Femur (tissue), 1 donor: ENCODE results near the gene MACIR.
"Not testable (repeated sequence)": the region's sequence is repeated elsewhere in the genome, so short reads cannot be mapped to it uniquely, and the experiment has no call there.

ENCODE experiments used
- DNase-seq: peaks from one replicate; pipeline ENCODE4 v3.0.0-alpha.2; 2017

MACIR gene

DNA sequence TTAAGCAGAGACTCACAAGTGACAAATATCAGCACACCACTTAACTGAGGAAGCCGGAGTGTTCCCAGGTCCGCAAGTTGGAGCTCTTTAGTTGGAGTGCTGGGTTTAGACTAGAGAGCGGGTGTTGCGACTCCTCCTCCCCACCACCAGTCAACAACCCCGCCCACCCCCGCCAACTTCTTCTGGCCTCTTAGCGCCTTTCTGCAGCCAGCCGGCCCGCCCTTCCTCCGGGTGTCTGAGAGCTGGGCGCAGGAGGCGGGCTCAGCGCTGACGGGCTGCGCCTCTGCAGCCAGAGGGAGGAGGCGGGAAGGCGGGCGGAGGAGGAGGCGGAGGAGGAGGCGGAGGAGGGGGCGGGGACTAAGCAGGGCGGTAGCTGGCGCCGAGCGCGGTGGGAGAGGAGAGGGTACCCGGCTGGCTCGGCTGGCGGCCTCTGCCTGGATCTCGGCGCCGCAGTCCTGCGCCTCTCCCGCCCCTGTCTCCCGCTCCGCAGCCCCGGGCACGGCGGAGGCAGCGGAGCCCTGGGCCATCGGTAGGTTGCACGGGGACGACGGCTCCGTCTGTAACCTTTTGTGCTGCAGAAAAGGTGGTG lies at the start of gene MACIR:
Gene MACIR, plus strand, starts transcription at position 396 of the 589 bp plus-strand sequence. CDS start 17,157 bp downstream, outside the sequence.
- peak; percentile 98 for DNase-seq

- DNase-seq: no peak
Observed at GRCh38 chr5:103209065-103209464, 49.5 kb upstream of the MACIR start.

GRCh38 chr5:103210952-103211351 lies 47.6 kb upstream of the MACIR start:
- DNase-seq: no peak

GRCh38 chr5:103211576-103212561 lies 46.7 kb upstream of the MACIR start:
- DNase-seq: peak; percentile 25

DNA sequence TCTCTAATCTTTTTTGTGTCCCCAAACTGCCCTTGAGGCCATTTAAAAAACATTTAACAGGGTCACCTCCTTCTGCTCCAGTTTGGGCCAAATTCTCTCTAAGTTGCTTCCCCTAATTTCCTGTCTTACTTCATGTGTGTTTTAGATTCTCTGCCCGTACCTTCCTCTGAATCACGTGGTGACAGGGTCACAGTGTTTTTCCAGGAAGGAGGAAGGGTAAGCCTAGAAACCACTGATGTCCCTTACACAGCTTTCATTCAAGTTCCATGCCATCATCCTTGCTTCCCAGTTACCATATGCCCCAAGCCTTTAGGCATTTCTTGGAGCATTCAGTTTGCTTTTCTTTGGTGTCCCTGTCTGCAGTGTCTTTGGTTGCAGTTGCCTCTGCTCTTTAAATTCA lies 42.4 kb upstream of the MACIR start:
- no peak for DNase-seq

- DNase-seq: no peak
Observed at GRCh38 chr5:103216697-103217096, 41.9 kb upstream of the MACIR start.

DNA sequence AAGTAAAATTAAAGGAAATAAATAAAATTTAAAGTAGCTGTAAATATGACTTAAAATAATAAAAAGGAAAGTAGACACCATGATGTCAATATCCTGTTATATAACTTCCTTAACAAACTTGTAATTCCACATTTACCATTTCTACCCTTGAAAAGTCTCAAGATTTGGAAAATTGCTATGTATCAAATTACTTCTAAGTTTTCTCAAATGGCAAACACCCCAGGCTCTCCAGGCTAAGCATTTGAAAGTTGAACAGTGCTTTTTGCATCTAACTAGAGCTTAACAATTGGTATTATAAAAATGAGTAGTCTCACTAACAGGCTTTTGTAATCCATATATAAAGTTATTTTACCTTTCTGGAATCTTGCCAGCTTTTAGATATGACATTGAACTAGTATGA lies 41.5 kb upstream of the MACIR start:
- DNase-seq: no peak

DNA sequence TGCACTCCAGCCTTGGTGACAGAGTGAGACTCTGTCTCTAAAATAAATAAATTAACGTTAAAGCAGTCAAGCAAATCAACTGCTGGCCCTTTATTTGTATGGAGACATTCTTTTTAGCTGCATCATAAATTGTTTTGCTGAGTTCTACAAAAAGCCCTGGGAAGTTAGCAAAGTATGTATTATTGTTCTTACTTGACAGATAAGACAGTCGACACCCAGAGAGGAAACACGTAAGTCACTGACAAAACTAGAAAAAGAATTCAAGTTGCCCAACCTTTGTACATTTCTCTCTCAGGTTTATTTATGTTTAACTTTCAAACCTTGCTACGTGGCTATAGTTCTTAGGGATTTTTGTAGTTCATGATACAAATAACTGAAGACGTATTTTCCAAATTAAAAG lies 40.4 kb upstream of the MACIR start:
- no peak for DNase-seq

DNA sequence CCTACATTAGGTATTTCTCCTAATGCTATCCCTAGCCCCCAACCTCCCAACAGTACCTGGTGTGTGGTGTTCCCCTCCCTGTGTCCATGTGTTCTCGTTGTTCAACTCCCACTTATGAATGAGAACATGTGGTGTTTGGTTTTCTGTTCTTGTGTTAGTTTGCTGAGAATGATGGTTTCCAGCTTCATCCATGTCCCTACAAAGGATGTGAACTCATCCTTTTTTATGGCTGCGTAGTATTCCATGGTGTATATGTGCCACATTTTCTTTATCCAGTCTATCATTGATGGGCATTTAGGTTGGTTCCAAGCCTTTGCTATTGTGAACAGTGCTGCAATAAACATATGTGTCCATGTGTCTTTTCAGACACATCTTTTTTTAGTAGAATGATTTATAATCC lies 39.5 kb upstream of the MACIR start:
- DNase-seq: not testable (repeated sequence)

DNA sequence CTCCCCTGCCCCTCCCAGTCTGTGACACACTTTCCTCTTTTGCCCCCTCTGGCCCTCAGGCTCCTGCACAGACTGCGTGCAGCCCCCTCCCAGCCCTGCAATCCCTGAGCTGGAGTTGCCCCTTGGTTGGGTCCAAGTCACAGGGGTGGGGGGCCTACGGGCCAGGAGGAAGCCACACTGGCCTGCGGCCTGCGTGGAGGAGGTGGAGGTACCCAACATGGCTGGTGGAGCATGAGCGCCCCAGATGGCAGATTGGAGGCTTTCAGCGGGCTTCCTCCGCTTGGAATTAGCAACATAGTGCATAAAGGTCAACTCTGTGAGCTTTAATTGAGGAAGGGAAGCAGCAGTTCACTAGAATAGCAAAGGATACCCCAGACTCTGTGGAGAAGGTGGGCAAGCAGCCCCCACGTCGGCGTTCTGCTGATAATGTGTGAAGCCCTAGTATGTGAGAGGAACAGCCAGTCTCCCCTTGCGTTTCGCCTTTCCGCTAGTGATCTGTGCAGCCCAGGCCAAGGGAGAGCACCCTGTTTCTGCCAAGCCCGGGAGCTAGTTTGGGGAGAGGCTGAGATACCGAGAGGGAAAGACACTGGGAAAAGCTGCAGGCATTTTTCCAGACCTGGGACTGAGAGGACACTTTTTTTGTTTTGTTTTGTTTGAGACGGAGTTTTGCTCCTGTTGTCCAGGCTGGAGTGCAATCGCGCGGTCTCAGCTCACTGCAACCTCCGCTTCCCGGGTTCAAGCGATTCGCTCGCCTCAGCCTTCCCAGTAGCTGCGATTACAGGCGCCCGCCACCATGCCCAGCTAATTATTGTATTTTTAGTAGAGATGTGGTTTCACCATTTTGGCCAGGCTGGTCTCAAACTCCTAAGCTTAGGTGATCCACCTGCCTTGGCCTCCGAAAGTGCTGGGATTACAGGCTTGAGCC lies 35.3 kb upstream of the MACIR start:
- no peak for DNase-seq

DNA sequence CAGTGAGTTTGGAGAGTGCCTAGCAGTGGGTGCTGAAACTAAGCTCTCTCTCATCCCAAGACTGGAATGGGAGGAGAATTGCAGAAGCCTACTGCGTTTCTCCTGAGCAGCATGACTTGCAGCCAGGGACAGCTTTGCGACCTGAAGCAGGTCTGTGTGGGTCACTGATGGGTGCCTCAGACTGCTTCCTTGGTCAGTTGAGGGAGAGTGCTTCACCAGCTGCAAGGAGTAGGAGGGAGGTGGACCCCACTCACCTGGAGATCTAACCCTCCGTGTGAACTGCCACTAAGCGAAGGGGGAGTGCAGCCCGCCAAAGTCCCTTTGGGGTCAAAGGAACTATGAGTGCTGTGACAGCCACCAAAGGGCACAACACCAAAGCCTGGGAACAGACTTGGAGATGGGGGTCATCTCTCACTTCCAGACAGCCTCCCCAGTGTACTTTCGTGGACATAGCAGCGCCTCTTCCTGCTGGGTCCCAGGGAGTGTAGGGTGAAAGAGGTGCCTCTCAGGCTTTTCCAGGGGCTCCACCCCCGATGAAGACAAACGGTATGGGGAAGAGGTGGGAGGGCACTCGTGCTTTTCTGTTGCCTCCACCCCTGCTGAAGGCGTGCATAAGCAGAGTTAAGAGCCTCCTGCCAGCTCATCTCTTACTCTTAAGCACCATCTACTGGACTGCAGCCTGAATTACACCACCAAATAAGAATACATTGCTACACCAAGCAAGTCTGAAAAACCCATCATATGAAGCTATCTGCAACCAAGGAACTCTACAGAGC lies 34.3 kb upstream of the MACIR start:
- peak; percentile 24 for DNase-seq

GRCh38 chr5:103224894-103225246 lies 33.7 kb upstream of the MACIR start:
- DNase-seq: no peak

DNA sequence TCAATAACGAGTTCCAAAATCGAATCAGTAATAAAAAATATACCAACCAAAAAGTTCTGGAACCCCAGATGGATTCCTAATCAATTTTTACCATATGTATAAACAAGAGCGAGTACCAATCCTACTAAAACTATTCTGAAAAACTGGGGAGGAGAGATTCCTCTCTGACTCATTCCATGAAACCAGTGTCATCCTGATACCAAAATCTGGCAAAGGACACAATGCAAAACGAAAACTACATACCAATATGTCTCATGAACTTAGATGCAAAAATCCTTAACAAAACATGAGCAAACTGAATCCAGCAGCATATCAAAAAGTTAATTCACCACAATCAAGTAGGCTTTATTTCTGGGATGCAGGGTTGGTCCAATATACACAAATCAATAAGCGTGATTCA lies 30.5 kb upstream of the MACIR start:
- DNase-seq: no peak

- DNase-seq: no peak
Observed at GRCh38 chr5:103228588-103228987, 30.0 kb upstream of the MACIR start.

DNA sequence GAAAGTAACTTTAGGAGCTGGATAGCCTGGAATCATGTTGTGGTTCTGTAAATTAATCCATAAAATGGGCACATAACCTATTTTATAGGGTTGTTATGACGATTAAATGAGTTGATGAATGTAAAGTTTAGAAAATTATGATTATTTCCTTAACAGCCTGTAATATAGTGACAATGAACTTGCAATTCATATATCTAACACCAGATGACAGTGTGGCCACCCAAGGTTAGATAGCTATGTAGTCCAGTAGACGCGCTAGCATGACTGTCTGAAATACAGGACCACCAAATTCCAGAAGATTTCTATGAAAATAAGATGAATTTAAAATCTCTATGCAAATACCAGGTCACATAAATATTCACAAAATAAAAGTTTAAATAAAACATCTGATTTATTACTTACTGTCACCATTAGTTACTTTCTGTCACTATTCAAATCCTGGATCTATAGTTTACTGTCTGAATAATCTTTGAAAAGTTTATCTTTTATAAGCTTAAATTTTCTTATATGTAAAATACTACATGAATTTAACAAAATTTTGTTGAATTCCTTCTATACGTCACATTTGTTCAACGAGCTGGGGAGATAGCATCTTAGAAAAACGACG lies 26.1 kb upstream of the MACIR start:
- DNase-seq: no peak

DNA sequence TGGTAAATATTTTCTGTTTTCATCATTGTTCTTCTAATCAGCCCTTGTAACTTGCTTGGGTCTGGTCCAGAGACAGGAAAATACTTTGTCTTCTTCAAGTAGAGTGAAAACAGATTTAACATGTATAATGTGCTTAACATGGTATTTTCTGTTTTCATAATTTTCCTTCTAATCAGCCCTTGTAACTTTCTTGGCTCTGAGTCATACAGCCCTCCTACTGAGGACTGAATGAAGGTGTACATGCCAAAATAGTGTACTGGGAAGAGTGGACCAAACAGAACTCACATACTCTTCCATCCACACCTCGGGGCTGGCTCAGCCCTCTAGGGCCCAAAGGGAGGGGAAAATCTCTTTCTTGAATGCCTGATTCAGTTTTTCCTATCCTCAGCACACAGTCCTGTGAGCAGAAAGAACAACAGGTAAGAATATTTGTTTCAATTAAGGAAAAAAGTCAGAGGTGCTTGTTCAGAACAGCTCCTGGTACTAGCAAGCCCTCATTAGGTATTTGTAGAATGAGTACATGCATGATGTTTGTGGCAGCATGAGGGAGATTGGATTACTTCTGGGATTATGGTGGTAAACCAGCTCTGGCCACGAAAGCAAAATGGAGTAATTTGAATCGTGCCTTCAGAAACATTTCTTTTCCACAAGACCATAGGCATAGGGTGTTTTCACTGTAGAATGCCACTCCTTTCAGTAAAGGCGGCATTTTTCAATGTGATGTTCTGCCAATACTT lies 24.2 kb upstream of the MACIR start:
- DNase-seq: no peak

DNA sequence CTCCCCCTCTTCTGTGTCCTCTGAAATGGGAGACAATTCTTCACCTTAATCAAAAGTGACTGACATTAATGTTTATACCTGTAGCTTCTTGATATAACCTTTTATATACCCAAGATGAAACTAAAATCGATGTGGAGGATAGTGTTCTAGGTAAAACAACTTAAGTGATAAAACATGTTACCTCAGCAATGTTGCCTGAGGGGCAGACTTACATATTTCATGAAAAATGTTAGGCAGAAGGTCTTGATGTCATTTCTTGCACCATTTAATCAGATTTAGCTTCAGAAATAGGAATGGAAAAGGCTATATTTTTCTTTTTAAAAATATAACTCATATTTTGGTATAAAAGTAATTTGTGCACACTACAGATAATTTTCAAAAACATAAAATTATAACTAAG lies 22.7 kb upstream of the MACIR start:
- DNase-seq: no peak

GRCh38 chr5:103237778-103238177 lies 20.8 kb upstream of the MACIR start:
- DNase-seq: no peak

DNA sequence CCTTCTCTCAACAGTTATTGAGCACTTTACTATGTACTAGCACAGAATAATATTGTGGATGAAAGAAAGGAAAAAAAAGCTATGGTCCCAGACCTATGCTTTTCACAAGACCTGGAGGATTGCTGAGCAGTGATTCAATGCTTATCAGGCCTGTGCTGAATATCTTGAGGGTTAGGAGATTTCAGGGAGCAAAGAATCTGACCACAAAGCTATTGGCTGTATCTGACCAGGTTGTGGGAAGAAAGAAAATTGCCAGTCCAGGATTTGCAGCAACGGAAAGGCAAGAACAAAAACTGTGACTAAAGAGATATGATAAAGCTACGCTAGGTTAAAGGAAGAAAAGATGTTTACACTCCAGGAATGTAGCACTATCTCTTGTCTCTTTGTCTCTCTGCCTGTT lies 14.9 kb upstream of the MACIR start:
- no peak for DNase-seq

DNA sequence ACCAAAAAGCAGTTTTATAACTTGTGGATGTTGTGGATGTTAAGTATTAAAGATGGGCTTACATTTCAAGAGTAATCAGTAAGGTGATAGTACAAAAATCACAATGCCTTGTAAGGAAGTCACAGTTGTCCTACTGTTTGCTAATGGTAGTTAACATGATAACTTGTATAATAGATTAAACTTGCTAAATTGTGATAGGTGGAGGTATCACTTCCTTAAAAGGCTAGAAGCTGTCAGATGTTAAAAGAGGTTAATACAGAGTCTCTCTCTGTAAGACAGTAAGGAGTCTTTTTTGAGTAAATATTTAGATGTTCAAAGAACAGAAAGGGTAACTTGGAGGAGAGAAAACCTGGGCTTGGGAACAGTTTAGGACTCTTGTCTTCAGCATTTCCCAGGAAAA lies 14.2 kb upstream of the MACIR start:
- no peak for DNase-seq

DNA sequence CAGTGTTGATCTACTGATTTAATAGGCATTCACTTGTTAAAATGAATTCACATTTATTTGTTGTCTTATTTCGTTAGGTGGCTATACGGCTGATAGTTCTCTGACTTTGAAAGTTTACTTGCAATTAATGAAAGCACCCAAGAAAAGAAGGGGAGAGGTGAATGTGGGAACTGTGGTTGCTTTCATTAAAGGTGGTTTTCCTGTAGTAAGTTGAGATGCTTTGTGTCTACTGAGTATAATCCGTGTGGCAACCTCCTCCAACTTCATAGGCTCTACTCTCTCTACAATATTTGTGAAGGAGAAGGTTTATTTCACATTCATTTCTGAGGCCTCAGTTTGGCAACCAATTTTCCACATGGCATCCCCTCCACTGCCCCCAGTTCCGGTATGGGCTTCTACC lies 12.8 kb upstream of the MACIR start:
- no peak for DNase-seq
